ENCODE measurements around the gene ANKMY1.

Gene ANKMY1

GRCh38 chr2:240595381-240596079, 37.7 kb upstream of the ANKMY1 start:
- Histone ChIP-seq H3K9ac (no peak overlapping the region), H3K79me2 (peaks cover 13% of the 10 kb centered on the region), H2AFZ (no peak overlapping the region), H3K4me1 (no peaks in the 10 kb centered on the region), H3K9me3 (ENCODE audit: control insufficient read depth, low read length) (no peaks in the 10 kb centered on the region), H3K27ac (no peak overlapping the region), H3K4me2 (ENCODE audit: low read length) (no peak overlapping the region), H3K4me3 (ENCODE audit: low read depth, low read length) (no peak overlapping the region), H3K36me3 (ENCODE audit: control insufficient read depth, insufficient read depth, low read length) (no peaks in the 10 kb centered on the region), H3K27me3 (ENCODE audit: control insufficient read depth, insufficient read depth, low read length) (no peaks in the 10 kb centered on the region)
- TF ChIP-seq CTCF (IDR thresholded peaks at IDR 0.05) = no peak

GRCh38 chr2:240594511-240595380, 37.0 kb upstream of the ANKMY1 start:
- H2AFZ ChIP-seq = no peak overlapping the region
- no peak for TF ChIP-seq CTCF (IDR thresholded peaks at IDR 0.05)
- H3K4me2 ChIP-seq (ENCODE audit: low read length) = no peak overlapping the region
- peaks cover 13% of the 10 kb centered on the region for H3K79me2 ChIP-seq
- H3K4me1 ChIP-seq = no peaks in the 10 kb centered on the region
- H3K9me3 ChIP-seq (ENCODE audit: control insufficient read depth, low read length) = no peaks in the 10 kb centered on the region
- H3K27ac ChIP-seq = no peak overlapping the region
- no peak overlapping the region for H3K9ac ChIP-seq
- no peaks in the 10 kb centered on the region for H3K36me3 ChIP-seq (ENCODE audit: control insufficient read depth, insufficient read depth, low read length)
- no peak overlapping the region for H3K4me3 ChIP-seq (ENCODE audit: low read depth, low read length)
- no peaks in the 10 kb centered on the region for H3K27me3 ChIP-seq (ENCODE audit: control insufficient read depth, insufficient read depth, low read length)

GRCh38 chr2:240593703-240594451, 36.1 kb upstream of the ANKMY1 start:
- Histone ChIP-seq H3K27me3 (ENCODE audit: control insufficient read depth, insufficient read depth, low read length) (no peaks in the 10 kb centered on the region), H3K36me3 (ENCODE audit: control insufficient read depth, insufficient read depth, low read length) (no peaks in the 10 kb centered on the region), H3K9me3 (ENCODE audit: control insufficient read depth, low read length) (no peaks in the 10 kb centered on the region), H3K9ac (no peak overlapping the region), H3K4me3 (ENCODE audit: low read depth, low read length) (no peak overlapping the region), H3K4me2 (ENCODE audit: low read length) (no peak overlapping the region), H3K27ac (no peak overlapping the region), H3K79me2 (peaks cover 13% of the 10 kb centered on the region), H3K4me1 (no peaks in the 10 kb centered on the region), H2AFZ (no peak overlapping the region)
- TF ChIP-seq CTCF (IDR thresholded peaks at IDR 0.05) = no peak

GRCh38 chr2:240593026-240593702, 35.4 kb upstream of the ANKMY1 start:
- no peak overlapping the region for H3K4me3 ChIP-seq (ENCODE audit: low read depth, low read length)
- H3K4me1 ChIP-seq = no peaks in the 10 kb centered on the region
- no peaks in the 10 kb centered on the region for H3K36me3 ChIP-seq (ENCODE audit: control insufficient read depth, insufficient read depth, low read length)
- no peak for TF ChIP-seq CTCF (IDR thresholded peaks at IDR 0.05)
- H3K27ac ChIP-seq = no peak overlapping the region
- peaks cover 13% of the 10 kb centered on the region for H3K79me2 ChIP-seq
- no peak overlapping the region for H3K4me2 ChIP-seq (ENCODE audit: low read length)
- H2AFZ ChIP-seq = no peak overlapping the region
- no peaks in the 10 kb centered on the region for H3K27me3 ChIP-seq (ENCODE audit: control insufficient read depth, insufficient read depth, low read length)
- no peaks in the 10 kb centered on the region for H3K9me3 ChIP-seq (ENCODE audit: control insufficient read depth, low read length)
- no peak overlapping the region for H3K9ac ChIP-seq

Data from parathyroid adenoma (tissue), 2 donors.